ENCODE measurements around the gene TPST1. TPM values are rescaled to one million over a fixed set of nuclear protein-coding genes. Genes with fewer than 3 reads are reported as not detected.

TPST1 gene
- total and polyA plus RNA-seq, 2 of the 8 experiments (the other 6 are each of a cell fraction or from before 2014, with no cell fraction given), result 8.2 to 18.4 TPM

GRCh38 chr7:66250711-66251110 lies 45.6 kb downstream of the TPST1 start:
- H3K27me3 ChIP-seq (replicated peaks in 1 of 4; ENCODE audit: control insufficient read depth in 3 of 4, extremely low read depth in 1 of 4, insufficient read depth in 3 of 4, low read length in 3 of 4), result no peaks in the 10 kb centered on the region
- no peak overlapping the region for H4K8ac ChIP-seq (ENCODE audit: extremely low read depth, insufficient read depth, low read length)
- H2AFZ ChIP-seq (ENCODE audit: low read length), result no peak overlapping the region
- no peak overlapping the region for H3K9ac ChIP-seq (replicated peaks in 1 of 4; ENCODE audit: extremely low read depth in 1 of 4, low read depth in 3 of 4, low read length in 3 of 4)
- H2AK5ac ChIP-seq (ENCODE audit: low read depth, low read length), result no peak overlapping the region
- no peak overlapping the region for H4K91ac ChIP-seq (replicated peaks; ENCODE audit: insufficient read length, low read length)
- H2BK120ac ChIP-seq (replicated peaks; ENCODE audit: low read depth, low read length), result no peak overlapping the region
- no peaks in the 10 kb centered on the region for H3K23me2 ChIP-seq (ENCODE audit: low read depth, low read length)
- H3K18ac ChIP-seq (ENCODE audit: extremely low read depth, low read length), result no peak overlapping the region
- no peak overlapping the region for H3K4me2 ChIP-seq (ENCODE audit: insufficient read depth in 1 of 2, low read depth in 2 of 2, low read length in 2 of 2)
- DNase-seq (ENCODE audit: low read depth in 1 of 2, low spot score in 2 of 2), result no peak
- no peak overlapping the region for H2BK15ac ChIP-seq (ENCODE audit: low read length)
- no peaks in the 10 kb centered on the region for H3K79me2 ChIP-seq (ENCODE audit: control insufficient read depth in 1 of 2, insufficient read depth in 2 of 2, low read length in 2 of 2)
- H3K56ac ChIP-seq (replicated peaks; ENCODE audit: insufficient read length, low read depth, low read length), result no peak overlapping the region
- CTCF ChIA-PET (ENCODE audit: partially characterized antibody), result no interaction called here
- POLR2A ChIA-PET (ENCODE audit: partially characterized antibody), result no interaction called here
- H3K4me1 ChIP-seq (replicated peaks in 1 of 4; ENCODE audit: control insufficient read depth in 3 of 4, insufficient read depth in 4 of 4, low read length in 3 of 4), result no peaks in the 10 kb centered on the region; a peak in 1 of 7 replicates
- no peak overlapping the region for H3K27ac ChIP-seq (ENCODE audit: low read depth, low read length)
- no peak overlapping the region for H2BK20ac ChIP-seq (ENCODE audit: low read length)
- no peak overlapping the region for H3K4ac ChIP-seq (replicated peaks; ENCODE audit: insufficient read length, low read depth, low read length)
- H4K20me1 ChIP-seq (replicated peaks in 1 of 2; ENCODE audit: control insufficient read depth in 1 of 2, insufficient read depth in 2 of 2, low read length in 2 of 2), result no peaks in the 10 kb centered on the region
- no peaks in the 10 kb centered on the region for H3K36me3 ChIP-seq (ENCODE audit: control insufficient read depth in 2 of 4, insufficient read depth in 4 of 4, low read length in 3 of 4)
- H4K5ac ChIP-seq (ENCODE audit: insufficient read length, low read depth, low read length), result no peak overlapping the region
- H3K23ac ChIP-seq (ENCODE audit: insufficient read length), result no peak overlapping the region
- FAIRE-seq, result no peak
- H3K79me1 ChIP-seq (ENCODE audit: low read depth, low read length), result no peaks in the 10 kb centered on the region
- H2BK12ac ChIP-seq (ENCODE audit: low read depth, low read length), result no peak overlapping the region
- no peaks in the 10 kb centered on the region for H3K9me3 ChIP-seq (ENCODE audit: insufficient read depth in 2 of 2, low read depth in 1 of 2, low read length in 1 of 2)
- 86% methylated on average over 3 of the region's 3 CpGs; no CpG with 5 or more reads in 1 of the 2 experiments for WGBS, 2 experiments (ENCODE audit: extremely low coverage in 1 of 2, insufficient coverage in 1 of 2, insufficient read length in 1 of 2, insufficient replicate concordance in 2 of 2, low coverage in 1 of 2, low lambda C conversion rate in 2 of 2, missing lambda C conversion rate in 1 of 2)
- no peak overlapping the region for H2BK5ac ChIP-seq (ENCODE audit: low read depth, low read length)
- H3K4me3 ChIP-seq (ENCODE audit: extremely low read depth in 1 of 4, insufficient read depth in 2 of 4, low read depth in 3 of 4, low read length in 4 of 4), result no peak overlapping the region
- no peak overlapping the region for H3K14ac ChIP-seq (ENCODE audit: insufficient read length)
- no peak for TF ChIP-seq CHD2 (IDR thresholded peaks at IDR 0.05; ENCODE audit: low read length)
- no peak for TF ChIP-seq SP2 (IDR thresholded peaks at IDR 0.05; ENCODE audit: low read length)
- TF ChIP-seq KDM5A (IDR thresholded peaks at IDR 0.05; ENCODE audit: low read length), result no peak
- no peak for TF ChIP-seq KDM1A (IDR thresholded peaks at IDR 0.05; ENCODE audit: borderline replicate concordance, low read length)
- TF ChIP-seq ASH2L (IDR thresholded peaks at IDR 0.05; ENCODE audit: low read length), result no peak
- TF ChIP-seq SIX5 (IDR thresholded peaks at IDR 0.05; ENCODE audit: low read depth, low read length), result no peak
- no peak for TF ChIP-seq CBX5 (IDR thresholded peaks at IDR 0.05; ENCODE audit: low read depth, low read length)
- no peak for TF ChIP-seq SP1 (IDR thresholded peaks at IDR 0.05; ENCODE audit: low read depth, low read length)
- TF ChIP-seq USF2 (IDR thresholded peaks at IDR 0.05; ENCODE audit: low read length), result no peak
- TF ChIP-seq RAD21 (IDR thresholded peaks at IDR 0.05 in 1 of 2, conservative IDR thresholded peaks at IDR 0.05 in 1 of 2; ENCODE audit: low read depth in 2 of 2, low read length in 2 of 2), result no peak
- TF ChIP-seq CBX8 (IDR thresholded peaks at IDR 0.05; ENCODE audit: borderline replicate concordance, low read depth, low read length), result no peak
- no peak for TF ChIP-seq CREB1 (IDR thresholded peaks at IDR 0.05)
- no peak for TF ChIP-seq TAF7 (optimal IDR thresholded peaks at IDR 0.05; ENCODE audit: borderline replicate concordance, low read depth, low read length)
- no peak for TF ChIP-seq POU5F1 (IDR thresholded peaks at IDR 0.05; ENCODE audit: low read depth, low read length)

All from H1 (cell line).